WTC11 (cell line): ENCODE measurements around the gene FBLN5. TPM values are rescaled to one million over a fixed set of nuclear protein-coding genes. Genes with fewer than 3 reads are reported as not detected.

Experiments used
- ATAC-seq: fragments of 200-7000 bp; cut with Tn5 transposase; 2 replicates; pipeline ENCODE4 v1.10.0; 2021; ENCODE audit warnings: mild to moderate bottlenecking, moderate library complexity
- CTCF ChIA-PET: fragments of 300-600 bp; sonication (Branson Sonifier 250); formaldehyde crosslinking; loops from one replicate; lab custom pipeline; 2021; ENCODE audit warnings: antibody characterized with exemption; lab: Charles Lee
- POLR2A ChIA-PET: fragments of 350-600 bp; sonication (Branson Sonifier 250); formaldehyde crosslinking; loops from one replicate; lab custom pipeline; 2021; ENCODE audit warnings: antibody characterized with exemption; lab: Charles Lee
- DNase-seq: peaks from one replicate; pipeline ENCODE4 v3.0.0; 2021; ENCODE audit warnings: low spot score
- H3K27ac Mint-ChIP-seq: 2 replicates; pipeline ENCODE4 v1.8.0; 2021; ENCODE audit warnings: mixed read lengths
- H3K27me3 Mint-ChIP-seq: 2 replicates; pipeline ENCODE4 v1.8.0; 2021; ENCODE audit warnings: low read depth, mild to moderate bottlenecking, moderate library complexity, mixed read lengths
- H3K36me3 Mint-ChIP-seq: 2 replicates; pipeline ENCODE4 v1.8.0; 2021; ENCODE audit warnings: mixed read lengths
- H3K4me1 Mint-ChIP-seq: 2 replicates; pipeline ENCODE4 v1.8.0; 2022; ENCODE audit warnings: mixed read lengths
- H3K4me3 Mint-ChIP-seq: 2 replicates; pipeline ENCODE4 v1.8.0; 2021; ENCODE audit warnings: mild to moderate bottlenecking, moderate library complexity, mixed read lengths
- H3K9me3 Mint-ChIP-seq: 2 replicates; pipeline ENCODE4 v1.8.0; 2021; ENCODE audit warnings: mixed read lengths
- ATF3 ChIP-seq: sonication (generic); formaldehyde crosslinking; conservative IDR thresholded peaks from 2 replicates; pipeline ENCODE4 v1.8.1; 2022; ENCODE audit warnings: mild to moderate bottlenecking, missing genetic modification reagents
- ATF6 ChIP-seq: sonication (generic); formaldehyde crosslinking; IDR thresholded peaks from 2 replicates; pipeline ENCODE4 v1.8.1; 2023; ENCODE audit warnings: mild to moderate bottlenecking, missing genetic modification reagents
- CREM ChIP-seq: sonication (generic); formaldehyde crosslinking; IDR thresholded peaks from 2 replicates; pipeline ENCODE4 v1.8.1; 2022; ENCODE audit warnings: mild to moderate bottlenecking, missing genetic modification reagents, moderate library complexity
- ELF4 ChIP-seq: sonication (generic); formaldehyde crosslinking; IDR thresholded peaks from 2 replicates; pipeline ENCODE4 v1.8.1; 2022; ENCODE audit warnings: low read depth, mild to moderate bottlenecking, moderate library complexity, missing genetic modification reagents
- ESRRA ChIP-seq: sonication (generic); formaldehyde crosslinking; IDR thresholded peaks from 2 replicates; pipeline ENCODE4 v1.8.1; 2022; ENCODE audit warnings: mild to moderate bottlenecking, missing genetic modification reagents, borderline replicate concordance
- FOXK1 ChIP-seq: sonication (generic); formaldehyde crosslinking; IDR thresholded peaks from 2 replicates; pipeline ENCODE4 v1.8.0; 2022; ENCODE audit warnings: mild to moderate bottlenecking, moderate library complexity, missing genetic modification reagents
- GTF2I ChIP-seq: fragments of 250-450 bp; sonication (Bioruptor Pico); conservative IDR thresholded peaks from 2 replicates; pipeline ENCODE4 v1.4.0; 2021; ENCODE audit warnings: mild to moderate bottlenecking
- JAZF1 ChIP-seq: fragments of 250-450 bp; sonication (Bioruptor Pico); IDR thresholded peaks from 2 replicates; pipeline ENCODE4 v1.9.0; 2021; ENCODE audit warnings: moderate library complexity, mild to moderate bottlenecking, inconsistent platforms
- JUN ChIP-seq: sonication (generic); formaldehyde crosslinking; IDR thresholded peaks from 2 replicates; pipeline ENCODE4 v1.8.0; 2023; ENCODE audit warnings: mild to moderate bottlenecking, missing genetic modification reagents
- MLX ChIP-seq: sonication (generic); formaldehyde crosslinking; IDR thresholded peaks from 2 replicates; pipeline ENCODE4 v1.8.1; 2023; ENCODE audit warnings: mild to moderate bottlenecking, missing genetic modification reagents, moderate library complexity
- NFATC4 ChIP-seq: fragments of 250-450 bp; sonication (Bioruptor Pico); IDR thresholded peaks from 2 replicates; pipeline ENCODE4 v1.9.0; 2021; ENCODE audit warnings: mild to moderate bottlenecking
- OVOL2 ChIP-seq: fragments of 250-450 bp; sonication (Bioruptor Pico); IDR thresholded peaks from 2 replicates; pipeline ENCODE4 v1.9.0; 2021; ENCODE audit warnings: mild to moderate bottlenecking, borderline replicate concordance
- SMAD3 ChIP-seq: sonication (generic); formaldehyde crosslinking; IDR thresholded peaks from 2 replicates; pipeline ENCODE4 v1.8.0; 2022; ENCODE audit warnings: missing genetic modification reagents, mild to moderate bottlenecking, borderline replicate concordance
- ZBTB21 ChIP-seq: sonication (generic); formaldehyde crosslinking; IDR thresholded peaks from 2 replicates; pipeline ENCODE4 v1.8.1; 2023; ENCODE audit warnings: mild to moderate bottlenecking, missing genetic modification reagents, borderline replicate concordance
- ZMAT4 ChIP-seq: fragments of 250-450 bp; sonication (Bioruptor Pico); IDR thresholded peaks from 2 replicates; pipeline ENCODE4 v1.9.0; 2021; ENCODE audit warnings: mild to moderate bottlenecking
- ZNF512 ChIP-seq: sonication (generic); formaldehyde crosslinking; IDR thresholded peaks from 2 replicates; pipeline ENCODE4 v1.8.1; 2022; ENCODE audit warnings: missing genetic modification reagents, borderline replicate concordance
- total RNA-seq: library from RNA; stranded (reverse); gene quantifications from 3 replicates; pipeline ENCODE4 v1.2.3, GENCODE V29; 2021
- TF ChIP-seq, protein P1 (sequence below): sonication (generic); formaldehyde crosslinking; IDR thresholded peaks from 2 replicates; pipeline ENCODE4 v1.8.1; 2022; ENCODE audit warnings: mild to moderate bottlenecking, moderate library complexity, missing genetic modification reagents
- TF ChIP-seq, protein P2 (sequence below): fragments of 250-450 bp; sonication (Bioruptor Pico); IDR thresholded peaks from 2 replicates; pipeline ENCODE4 v1.9.0; 2021; ENCODE audit warnings: mild to moderate bottlenecking
- TF ChIP-seq, protein P3 (sequence below): sonication (generic); formaldehyde crosslinking; IDR thresholded peaks from 2 replicates; pipeline ENCODE4 v1.8.0; 2022; ENCODE audit warnings: mild to moderate bottlenecking, missing genetic modification reagents
- TF ChIP-seq, protein P4 (sequence below): sonication (generic); formaldehyde crosslinking; IDR thresholded peaks from 2 replicates; pipeline ENCODE4 v1.8.1; 2022; ENCODE audit warnings: low read depth, mild to moderate bottlenecking, moderate library complexity, missing genetic modification reagents, borderline replicate concordance
- TF ChIP-seq, protein P5 (sequence below): fragments of 200-600 bp; IDR thresholded peaks from 2 replicates; pipeline ENCODE4 v1.8.0; 2022; ENCODE audit warnings: antibody characterized with exemption
- TF ChIP-seq, protein P6 (sequence below): sonication (generic); formaldehyde crosslinking; IDR thresholded peaks from 2 replicates; pipeline ENCODE4 v1.8.0; 2023; ENCODE audit warnings: missing genetic modification reagents

Gene FBLN5
- total RNA-seq, 1 experiment from 2014 or later, result 4.0 TPM

DNA sequence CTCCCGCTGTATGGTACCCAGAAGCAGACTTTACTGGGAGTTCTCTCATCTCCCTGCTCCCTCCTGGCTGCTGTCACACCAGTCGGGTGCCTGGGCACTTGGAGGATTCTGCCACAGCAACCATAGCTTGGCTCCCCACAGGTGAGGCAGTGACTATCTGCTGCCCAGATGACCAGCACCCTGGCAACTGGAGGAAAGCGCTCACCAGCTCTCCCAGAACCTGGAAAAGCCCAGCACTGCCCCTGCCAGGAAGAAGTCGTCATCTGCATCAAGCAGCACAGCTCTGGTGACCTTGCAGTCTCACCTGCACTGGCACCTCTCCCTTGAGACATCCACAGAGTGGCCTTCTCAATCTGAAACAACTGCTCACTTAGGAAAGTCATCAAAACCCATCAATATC is 48.3 kb downstream of the FBLN5 start (continued):
- no peak for TF ChIP-seq CREM (CRISPR knock-in tag)
- TF ChIP-seq ZBTB21, result no peak
- TF ChIP-seq ELF4 (CRISPR knock-in tag), result no peak
- TF ChIP-seq ZNF512 (CRISPR knock-in tag), result no peak
- no peak for TF ChIP-seq MLX (CRISPR knock-in tag)
- TF ChIP-seq, protein P1, sequence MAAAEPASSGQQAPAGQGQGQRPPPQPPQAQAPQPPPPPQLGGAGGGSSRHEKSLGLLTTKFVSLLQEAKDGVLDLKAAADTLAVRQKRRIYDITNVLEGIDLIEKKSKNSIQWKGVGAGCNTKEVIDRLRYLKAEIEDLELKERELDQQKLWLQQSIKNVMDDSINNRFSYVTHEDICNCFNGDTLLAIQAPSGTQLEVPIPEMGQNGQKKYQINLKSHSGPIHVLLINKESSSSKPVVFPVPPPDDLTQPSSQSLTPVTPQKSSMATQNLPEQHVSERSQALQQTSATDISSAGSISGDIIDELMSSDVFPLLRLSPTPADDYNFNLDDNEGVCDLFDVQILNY (CRISPR knock-in tag), result no peak
- no peak for TF ChIP-seq ATF6 (CRISPR knock-in tag)
- TF ChIP-seq, protein P2, sequence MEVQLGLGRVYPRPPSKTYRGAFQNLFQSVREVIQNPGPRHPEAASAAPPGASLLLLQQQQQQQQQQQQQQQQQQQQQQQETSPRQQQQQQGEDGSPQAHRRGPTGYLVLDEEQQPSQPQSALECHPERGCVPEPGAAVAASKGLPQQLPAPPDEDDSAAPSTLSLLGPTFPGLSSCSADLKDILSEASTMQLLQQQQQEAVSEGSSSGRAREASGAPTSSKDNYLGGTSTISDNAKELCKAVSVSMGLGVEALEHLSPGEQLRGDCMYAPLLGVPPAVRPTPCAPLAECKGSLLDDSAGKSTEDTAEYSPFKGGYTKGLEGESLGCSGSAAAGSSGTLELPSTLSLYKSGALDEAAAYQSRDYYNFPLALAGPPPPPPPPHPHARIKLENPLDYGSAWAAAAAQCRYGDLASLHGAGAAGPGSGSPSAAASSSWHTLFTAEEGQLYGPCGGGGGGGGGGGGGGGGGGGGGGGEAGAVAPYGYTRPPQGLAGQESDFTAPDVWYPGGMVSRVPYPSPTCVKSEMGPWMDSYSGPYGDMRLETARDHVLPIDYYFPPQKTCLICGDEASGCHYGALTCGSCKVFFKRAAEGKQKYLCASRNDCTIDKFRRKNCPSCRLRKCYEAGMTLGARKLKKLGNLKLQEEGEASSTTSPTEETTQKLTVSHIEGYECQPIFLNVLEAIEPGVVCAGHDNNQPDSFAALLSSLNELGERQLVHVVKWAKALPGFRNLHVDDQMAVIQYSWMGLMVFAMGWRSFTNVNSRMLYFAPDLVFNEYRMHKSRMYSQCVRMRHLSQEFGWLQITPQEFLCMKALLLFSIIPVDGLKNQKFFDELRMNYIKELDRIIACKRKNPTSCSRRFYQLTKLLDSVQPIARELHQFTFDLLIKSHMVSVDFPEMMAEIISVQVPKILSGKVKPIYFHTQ, result no peak

GRCh38 chr14:91898372-91898771 is 49.1 kb downstream of the FBLN5 start:
- H3K9me3 Mint-ChIP-seq, result no peaks in the 10 kb centered on the region
- ATAC-seq (no peak), DNase-seq (no peak)
- 0 out of 2 replicates have a peak, but pooled peaks cover 4% of the 10 kb centered on the region for H3K27me3 Mint-ChIP-seq
- no peak overlapping the region for H3K27ac Mint-ChIP-seq
- H3K4me3 Mint-ChIP-seq, result no peak overlapping the region
- ChIA-PET CTCF (interaction anchor here (0.6 to 5.8 kb wide), 5 partner anchors 13 to 443 kb away, joined by 4 to 45 read pairs (median 5); no protein-coding TSS in a partner anchor), POLR2A (interaction anchor here (0.5 to 0.6 kb wide), 2 partner anchors 214 to 982 kb away, joined by 3 read pairs; no protein-coding TSS in a partner anchor)
- H3K4me1 Mint-ChIP-seq, result peaks cover 19% of the 10 kb centered on the region
- no peaks in the 10 kb centered on the region for H3K36me3 Mint-ChIP-seq
- TF ChIP-seq NFATC4 (CRISPR knock-in tag) (no peak), ZMAT4 (CRISPR knock-in tag) (no peak), FOXK1 (CRISPR knock-in tag) (no peak), JAZF1 (CRISPR knock-in tag) (no peak), OVOL2 (CRISPR knock-in tag) (no peak), JUN (CRISPR knock-in tag) (no peak), GTF2I (CRISPR knock-in tag) (no peak), MLX (CRISPR knock-in tag) (no peak), ESRRA (CRISPR knock-in tag) (no peak), SMAD3 (CRISPR knock-in tag) (no peak), ATF3 (CRISPR knock-in tag) (no peak)
- TF ChIP-seq, protein P3, sequence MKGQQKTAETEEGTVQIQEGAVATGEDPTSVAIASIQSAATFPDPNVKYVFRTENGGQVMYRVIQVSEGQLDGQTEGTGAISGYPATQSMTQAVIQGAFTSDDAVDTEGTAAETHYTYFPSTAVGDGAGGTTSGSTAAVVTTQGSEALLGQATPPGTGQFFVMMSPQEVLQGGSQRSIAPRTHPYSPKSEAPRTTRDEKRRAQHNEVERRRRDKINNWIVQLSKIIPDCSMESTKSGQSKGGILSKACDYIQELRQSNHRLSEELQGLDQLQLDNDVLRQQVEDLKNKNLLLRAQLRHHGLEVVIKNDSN (CRISPR knock-in tag), result no peak
- TF ChIP-seq, protein P4, sequence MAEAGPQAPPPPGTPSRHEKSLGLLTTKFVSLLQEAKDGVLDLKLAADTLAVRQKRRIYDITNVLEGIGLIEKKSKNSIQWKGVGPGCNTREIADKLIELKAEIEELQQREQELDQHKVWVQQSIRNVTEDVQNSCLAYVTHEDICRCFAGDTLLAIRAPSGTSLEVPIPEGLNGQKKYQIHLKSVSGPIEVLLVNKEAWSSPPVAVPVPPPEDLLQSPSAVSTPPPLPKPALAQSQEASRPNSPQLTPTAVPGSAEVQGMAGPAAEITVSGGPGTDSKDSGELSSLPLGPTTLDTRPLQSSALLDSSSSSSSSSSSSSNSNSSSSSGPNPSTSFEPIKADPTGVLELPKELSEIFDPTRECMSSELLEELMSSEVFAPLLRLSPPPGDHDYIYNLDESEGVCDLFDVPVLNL (CRISPR knock-in tag), result no peak
- TF ChIP-seq, protein P5, sequence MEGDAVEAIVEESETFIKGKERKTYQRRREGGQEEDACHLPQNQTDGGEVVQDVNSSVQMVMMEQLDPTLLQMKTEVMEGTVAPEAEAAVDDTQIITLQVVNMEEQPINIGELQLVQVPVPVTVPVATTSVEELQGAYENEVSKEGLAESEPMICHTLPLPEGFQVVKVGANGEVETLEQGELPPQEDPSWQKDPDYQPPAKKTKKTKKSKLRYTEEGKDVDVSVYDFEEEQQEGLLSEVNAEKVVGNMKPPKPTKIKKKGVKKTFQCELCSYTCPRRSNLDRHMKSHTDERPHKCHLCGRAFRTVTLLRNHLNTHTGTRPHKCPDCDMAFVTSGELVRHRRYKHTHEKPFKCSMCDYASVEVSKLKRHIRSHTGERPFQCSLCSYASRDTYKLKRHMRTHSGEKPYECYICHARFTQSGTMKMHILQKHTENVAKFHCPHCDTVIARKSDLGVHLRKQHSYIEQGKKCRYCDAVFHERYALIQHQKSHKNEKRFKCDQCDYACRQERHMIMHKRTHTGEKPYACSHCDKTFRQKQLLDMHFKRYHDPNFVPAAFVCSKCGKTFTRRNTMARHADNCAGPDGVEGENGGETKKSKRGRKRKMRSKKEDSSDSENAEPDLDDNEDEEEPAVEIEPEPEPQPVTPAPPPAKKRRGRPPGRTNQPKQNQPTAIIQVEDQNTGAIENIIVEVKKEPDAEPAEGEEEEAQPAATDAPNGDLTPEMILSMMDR, result no peak
- TF ChIP-seq, protein P6, sequence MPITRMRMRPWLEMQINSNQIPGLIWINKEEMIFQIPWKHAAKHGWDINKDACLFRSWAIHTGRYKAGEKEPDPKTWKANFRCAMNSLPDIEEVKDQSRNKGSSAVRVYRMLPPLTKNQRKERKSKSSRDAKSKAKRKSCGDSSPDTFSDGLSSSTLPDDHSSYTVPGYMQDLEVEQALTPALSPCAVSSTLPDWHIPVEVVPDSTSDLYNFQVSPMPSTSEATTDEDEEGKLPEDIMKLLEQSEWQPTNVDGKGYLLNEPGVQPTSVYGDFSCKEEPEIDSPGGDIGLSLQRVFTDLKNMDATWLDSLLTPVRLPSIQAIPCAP (CRISPR knock-in tag), result no peak
